A673 (cell line): ENCODE results near the gene QRFP. TPM values are rescaled to one million over a fixed set of nuclear protein-coding genes. Genes with fewer than 3 reads are reported as not detected.

Source experiments
- BruUV-seq: library from RNA; stranded (reverse); fragments of 400-500 nt; replicated peaks from 2 replicates; lab custom pipeline; 2021; lab: Mats Ljungman, UMichigan
- CTCF ChIA-PET: fragments of 300-600 bp; sonication (Branson Sonifier 250); formaldehyde crosslinking; loops from one replicate; lab custom pipeline; 2022; ENCODE audit warnings: antibody characterized with exemption; lab: Charles Lee
- POLR2A ChIA-PET: fragments of 300-600 bp; sonication (Branson Sonifier 250); formaldehyde crosslinking; loops from one replicate; lab custom pipeline; 2022; ENCODE audit warnings: antibody characterized with exemption; ENCODE audit not compliant: low non-redundant PET; lab: Charles Lee
- DNase-seq: peaks from one replicate; pipeline ENCODE4 v3.0.0-alpha.2; 2015; ENCODE audit warnings: low spot score
- H3K27ac ChIP-seq: fragments of 200-600 bp; sonication (generic); 2 replicates; pipeline ENCODE4 v1.5.1; 2016; ENCODE audit warnings: mixed run types, low read depth, mild to moderate bottlenecking, mixed read lengths, antibody characterized with exemption, low read length; ENCODE audit not compliant: poor library complexity, severe bottlenecking
- H3K27me3 ChIP-seq: fragments of 200-600 bp; sonication (generic); replicated peaks from 2 replicates; pipeline ENCODE4 v1.6.1; 2017; ENCODE audit warnings: mixed run types, low read depth, mild to moderate bottlenecking, mixed read lengths, antibody characterized with exemption, low read length; ENCODE audit not compliant: insufficient read depth, poor library complexity
- H3K36me3 ChIP-seq: fragments of 200-600 bp; sonication (generic); 2 replicates; pipeline ENCODE4 v1.6.1; 2016; ENCODE audit warnings: mixed run types, mild to moderate bottlenecking, mixed read lengths, antibody characterized with exemption, low read length; ENCODE audit not compliant: insufficient read depth, poor library complexity, severe bottlenecking
- H3K4me1 ChIP-seq: fragments of 200-600 bp; sonication (generic); 2 replicates; pipeline ENCODE4 v1.6.1; 2017; ENCODE audit warnings: mixed run types, mild to moderate bottlenecking, mixed read lengths, antibody characterized with exemption, low read length; ENCODE audit not compliant: insufficient read depth, poor library complexity, severe bottlenecking
- H3K4me3 ChIP-seq: fragments of 200-600 bp; sonication (generic); 2 replicates; pipeline ENCODE4 v1.5.1; 2016; ENCODE audit warnings: low read depth, mixed run types, mild to moderate bottlenecking, mixed read lengths, low read length; ENCODE audit not compliant: poor library complexity, severe bottlenecking
- H3K9me3 ChIP-seq: fragments of 200-600 bp; sonication (generic); 2 replicates; pipeline ENCODE4 v1.6.1; 2016; ENCODE audit warnings: mixed run types, low read depth, mild to moderate bottlenecking, mixed read lengths, antibody characterized with exemption, low read length; ENCODE audit not compliant: poor library complexity, severe bottlenecking
- CTCF ChIP-seq: fragments of 300-800, 200-600 bp; sonication (generic); conservative IDR thresholded peaks from 2 replicates; pipeline ENCODE4 v1.5.1; 2017; ENCODE audit warnings: low read depth, mild to moderate bottlenecking, antibody characterized with exemption, low read length, moderate library complexity, mixed read lengths
- EZH2 ChIP-seq: fragments of 200-600 bp; sonication (generic); IDR thresholded peaks from 2 replicates; pipeline ENCODE4 v1.6.1; 2017; ENCODE audit warnings: borderline replicate concordance, low read depth, mild to moderate bottlenecking, mixed read lengths, antibody characterized with exemption, low read length; ENCODE audit not compliant: poor library complexity, severe bottlenecking
- intact Hi-C: fragments of 100-400 bp; cut with micrococcal nuclease; formaldehyde crosslinking; loops from one replicate; pipeline ENCODE4 v1.10.0; 2022; ENCODE audit not compliant: unreplicated experiment
- total RNA-seq: library from RNA; stranded (reverse); gene quantifications from 2 replicates; pipeline ENCODE4 v1.2.3, GENCODE V29; 2021

Gene QRFP
- total RNA-seq, 1 experiment from 2014 or later, result not detected

GRCh38 chr9:130874783-130875182, 21.8 kb downstream of the QRFP start:
- H3K36me3 ChIP-seq, result peaks cover 70% of the 10 kb centered on the region
- no TSS peak for BruUV-seq
- CTCF ChIA-PET, result no interaction called here

GRCh38 chr9:130873966-130874365, 22.6 kb downstream of the QRFP start:
- intact Hi-C loops, result no loop called here
- CTCF ChIA-PET, result no interaction called here
- peaks cover 69% of the 10 kb centered on the region for H3K36me3 ChIP-seq

More at GRCh38 chr9:130874783-130875182, 21.8 kb downstream of the QRFP start:
- no peak for TF ChIP-seq CTCF
- no peak for TF ChIP-seq EZH2
- POLR2A ChIA-PET, result no interaction called here
- Histone ChIP-seq H3K4me3 (no peak overlapping the region), H3K27me3 (no peaks in the 10 kb centered on the region), H3K27ac (no peak overlapping the region), H3K9me3 (no peaks in the 10 kb centered on the region), H3K4me1 (peaks cover 10% of the 10 kb centered on the region)
- intact Hi-C loops, result no loop called here
- DNase-seq, result no peak

GRCh38 chr9:130872912-130873503, 23.6 kb downstream of the QRFP start:
- no TSS peak for BruUV-seq
- Histone ChIP-seq H3K4me1 (peaks cover 23% of the 10 kb centered on the region), H3K27ac (no peak overlapping the region), H3K36me3 (peaks cover 59% of the 10 kb centered on the region), H3K9me3 (no peaks in the 10 kb centered on the region), H3K4me3 (no peak overlapping the region), H3K27me3 (no peaks in the 10 kb centered on the region)
- POLR2A ChIA-PET, result no interaction called here
- intact Hi-C loops, result no loop called here
- CTCF ChIA-PET, result no interaction called here
- DNase-seq, result no peak
- TF ChIP-seq CTCF (no peak), EZH2 (no peak)

More at GRCh38 chr9:130873966-130874365, 22.6 kb downstream of the QRFP start:
- Histone ChIP-seq H3K27ac (no peak overlapping the region), H3K4me1 (peaks cover 14% of the 10 kb centered on the region), H3K27me3 (no peaks in the 10 kb centered on the region), H3K9me3 (no peaks in the 10 kb centered on the region), H3K4me3 (no peak overlapping the region)
- BruUV-seq, result no TSS peak
- no peak for DNase-seq
- TF ChIP-seq CTCF (no peak), EZH2 (no peak)
- POLR2A ChIA-PET, result no interaction called here
